Gastroesophageal sphincter (tissue), 3 donors: ENCODE measurements around the gene HSBP1.

Source experiments
- POLR2AphosphoS5 ChIP-seq: sonication (generic); formaldehyde crosslinking; IDR thresholded peaks from one replicate; pipeline ENCODE4 v1.6.1; 2017; ENCODE audit warnings: antibody characterized with exemption
- TF ChIP-seq, protein P1 (sequence below), 4 experiments: fragments of 200-600 bp in 2 of 4; fragments of 450-650 bp in 2 of 4; sonication (generic) in 1 of 4; IDR thresholded peaks; one replicate each; pipeline ENCODE4 v1.5.1; 2017 to 2019; ENCODE audit warnings: antibody characterized with exemption in 4 of 4, mild to moderate bottlenecking in 2 of 4, moderate library complexity in 2 of 4

DNA sequence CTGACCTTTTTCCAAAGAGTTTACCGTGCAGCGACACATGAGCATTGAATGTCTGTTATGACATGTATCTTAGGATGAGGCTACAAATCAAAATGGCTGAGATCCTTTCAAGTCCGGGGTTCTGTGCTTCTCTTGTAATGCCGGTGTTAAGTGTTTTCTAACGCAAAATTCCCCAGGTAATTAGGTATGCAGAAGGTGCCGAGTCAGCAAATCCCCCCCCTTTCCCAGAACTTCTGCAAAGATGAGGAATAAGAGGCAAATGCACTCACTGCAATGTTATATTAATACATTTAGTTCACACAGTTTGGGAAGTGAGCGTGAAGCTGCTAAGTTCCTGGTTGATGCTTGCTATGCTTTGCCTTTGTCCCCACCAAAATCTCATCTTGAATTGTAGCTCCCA is 54.9 kb downstream of the HSBP1 start:
- TF ChIP-seq, protein P1, sequence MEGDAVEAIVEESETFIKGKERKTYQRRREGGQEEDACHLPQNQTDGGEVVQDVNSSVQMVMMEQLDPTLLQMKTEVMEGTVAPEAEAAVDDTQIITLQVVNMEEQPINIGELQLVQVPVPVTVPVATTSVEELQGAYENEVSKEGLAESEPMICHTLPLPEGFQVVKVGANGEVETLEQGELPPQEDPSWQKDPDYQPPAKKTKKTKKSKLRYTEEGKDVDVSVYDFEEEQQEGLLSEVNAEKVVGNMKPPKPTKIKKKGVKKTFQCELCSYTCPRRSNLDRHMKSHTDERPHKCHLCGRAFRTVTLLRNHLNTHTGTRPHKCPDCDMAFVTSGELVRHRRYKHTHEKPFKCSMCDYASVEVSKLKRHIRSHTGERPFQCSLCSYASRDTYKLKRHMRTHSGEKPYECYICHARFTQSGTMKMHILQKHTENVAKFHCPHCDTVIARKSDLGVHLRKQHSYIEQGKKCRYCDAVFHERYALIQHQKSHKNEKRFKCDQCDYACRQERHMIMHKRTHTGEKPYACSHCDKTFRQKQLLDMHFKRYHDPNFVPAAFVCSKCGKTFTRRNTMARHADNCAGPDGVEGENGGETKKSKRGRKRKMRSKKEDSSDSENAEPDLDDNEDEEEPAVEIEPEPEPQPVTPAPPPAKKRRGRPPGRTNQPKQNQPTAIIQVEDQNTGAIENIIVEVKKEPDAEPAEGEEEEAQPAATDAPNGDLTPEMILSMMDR (IDR thresholded peaks at IDR 0.05): no peak
- no peak for TF ChIP-seq POLR2AphosphoS5
